ENCODE data around the gene PRR35.

PRR35 gene

GRCh38 chr16:557463-558297 is 2.5 kb upstream of the PRR35 start:
- Histone ChIP-seq H3K27me3 (replicated peaks; ENCODE audit: control insufficient read depth, insufficient read depth, low read length, poor library complexity, severe bottlenecking) (peaks cover 22% of the 10 kb centered on the region), H3K9me3 (ENCODE audit: control insufficient read depth, low read length) (no peaks in the 10 kb centered on the region), H3K36me3 (ENCODE audit: control insufficient read depth, insufficient read depth, low read length) (peaks cover 6% of the 10 kb centered on the region), H3K4me1 (ENCODE audit: control insufficient read depth, insufficient read depth, low read length, poor library complexity, severe bottlenecking) (no peaks in the 10 kb centered on the region), H3K4me3 (ENCODE audit: insufficient read depth, low read depth, low read length, poor library complexity, severe bottlenecking) (no peak overlapping the region), H3K27ac (ENCODE audit: insufficient read depth, low read length, poor library complexity, severe bottlenecking) (no peak overlapping the region)
- DNase-seq, result no peak

GRCh38 chr16:558298-559020 is 1.7 kb upstream of the PRR35 start:
- Histone ChIP-seq H3K27me3 (replicated peaks; ENCODE audit: control insufficient read depth, insufficient read depth, low read length, poor library complexity, severe bottlenecking) (peaks cover 22% of the 10 kb centered on the region), H3K9me3 (ENCODE audit: control insufficient read depth, low read length) (no peaks in the 10 kb centered on the region), H3K4me1 (ENCODE audit: control insufficient read depth, insufficient read depth, low read length, poor library complexity, severe bottlenecking) (no peaks in the 10 kb centered on the region), H3K4me3 (ENCODE audit: insufficient read depth, low read depth, low read length, poor library complexity, severe bottlenecking) (no peak overlapping the region), H3K36me3 (ENCODE audit: control insufficient read depth, insufficient read depth, low read length) (peaks cover 2% of the 10 kb centered on the region), H3K27ac (ENCODE audit: insufficient read depth, low read length, poor library complexity, severe bottlenecking) (no peak overlapping the region)
- DNase-seq, result no peak

DNA sequence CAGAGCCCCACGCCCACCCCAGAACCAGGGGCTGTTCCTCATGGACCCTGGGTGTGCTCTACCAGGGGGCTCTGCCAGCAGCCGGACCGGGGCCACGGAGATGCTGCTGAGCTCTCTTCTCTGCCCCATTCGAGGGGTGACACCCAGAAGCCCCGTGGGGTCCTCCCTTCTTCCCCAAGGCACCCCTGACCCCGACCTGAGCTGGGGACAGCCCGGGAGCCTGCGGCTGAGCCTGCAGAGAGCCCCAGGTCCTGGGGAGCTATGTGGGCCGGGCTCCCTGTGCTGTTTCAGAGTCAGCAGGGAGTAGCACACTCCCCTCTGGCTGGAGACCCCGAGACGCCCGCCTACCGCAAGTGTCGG is 1.2 kb upstream of the PRR35 start:
- no peak for DNase-seq
- Histone ChIP-seq H3K4me3 (ENCODE audit: insufficient read depth, low read depth, low read length, poor library complexity, severe bottlenecking) (no peak overlapping the region), H3K4me1 (ENCODE audit: control insufficient read depth, insufficient read depth, low read length, poor library complexity, severe bottlenecking) (no peaks in the 10 kb centered on the region), H3K9me3 (ENCODE audit: control insufficient read depth, low read length) (no peaks in the 10 kb centered on the region), H3K36me3 (ENCODE audit: control insufficient read depth, insufficient read depth, low read length) (no peaks in the 10 kb centered on the region), H3K27me3 (replicated peaks; ENCODE audit: control insufficient read depth, insufficient read depth, low read length, poor library complexity, severe bottlenecking) (peaks cover 22% of the 10 kb centered on the region), H3K27ac (ENCODE audit: insufficient read depth, low read length, poor library complexity, severe bottlenecking) (no peak overlapping the region)

- DNase-seq, result no peak
- H3K36me3 ChIP-seq (ENCODE audit: control insufficient read depth, insufficient read depth, low read length), result no peaks in the 10 kb centered on the region
- peaks cover 22% of the 10 kb centered on the region for H3K27me3 ChIP-seq (replicated peaks; ENCODE audit: control insufficient read depth, insufficient read depth, low read length, poor library complexity, severe bottlenecking)
- no peaks in the 10 kb centered on the region for H3K4me1 ChIP-seq (ENCODE audit: control insufficient read depth, insufficient read depth, low read length, poor library complexity, severe bottlenecking)
- no peak overlapping the region for H3K27ac ChIP-seq (ENCODE audit: insufficient read depth, low read length, poor library complexity, severe bottlenecking)
- no peaks in the 10 kb centered on the region for H3K9me3 ChIP-seq (ENCODE audit: control insufficient read depth, low read length)
- no peak overlapping the region for H3K4me3 ChIP-seq (ENCODE audit: insufficient read depth, low read depth, low read length, poor library complexity, severe bottlenecking)
Measured at GRCh38 chr16:559411-560203, 587 bp upstream of the PRR35 start.

GRCh38 chr16:560701-561412 is 663 bp downstream of the PRR35 start:
- H3K9me3 ChIP-seq (ENCODE audit: control insufficient read depth, low read length), result no peaks in the 10 kb centered on the region
- no peak overlapping the region for H3K27ac ChIP-seq (ENCODE audit: insufficient read depth, low read length, poor library complexity, severe bottlenecking)
- peaks cover 22% of the 10 kb centered on the region for H3K27me3 ChIP-seq (replicated peaks; ENCODE audit: control insufficient read depth, insufficient read depth, low read length, poor library complexity, severe bottlenecking)
- no peaks in the 10 kb centered on the region for H3K4me1 ChIP-seq (ENCODE audit: control insufficient read depth, insufficient read depth, low read length, poor library complexity, severe bottlenecking)
- no peak overlapping the region for H3K4me3 ChIP-seq (ENCODE audit: insufficient read depth, low read depth, low read length, poor library complexity, severe bottlenecking)
- DNase-seq, result no peak
- H3K36me3 ChIP-seq (ENCODE audit: control insufficient read depth, insufficient read depth, low read length), result no peaks in the 10 kb centered on the region

GRCh38 chr16:561413-561794 is 1.2 kb downstream of the PRR35 start:
- no peaks in the 10 kb centered on the region for H3K36me3 ChIP-seq (ENCODE audit: control insufficient read depth, insufficient read depth, low read length)
- H3K4me3 ChIP-seq (ENCODE audit: insufficient read depth, low read depth, low read length, poor library complexity, severe bottlenecking), result no peak overlapping the region
- H3K4me1 ChIP-seq (ENCODE audit: control insufficient read depth, insufficient read depth, low read length, poor library complexity, severe bottlenecking), result peaks cover 5% of the 10 kb centered on the region
- DNase-seq, result no peak
- no peaks in the 10 kb centered on the region for H3K9me3 ChIP-seq (ENCODE audit: control insufficient read depth, low read length)
- no peak overlapping the region for H3K27ac ChIP-seq (ENCODE audit: insufficient read depth, low read length, poor library complexity, severe bottlenecking)
- peaks cover 22% of the 10 kb centered on the region for H3K27me3 ChIP-seq (replicated peaks; ENCODE audit: control insufficient read depth, insufficient read depth, low read length, poor library complexity, severe bottlenecking)

GRCh38 chr16:561957-562938 is 2.1 kb downstream of the PRR35 start:
- no peak for DNase-seq
- H3K27ac ChIP-seq (ENCODE audit: insufficient read depth, low read length, poor library complexity, severe bottlenecking), result no peak overlapping the region

DNA sequence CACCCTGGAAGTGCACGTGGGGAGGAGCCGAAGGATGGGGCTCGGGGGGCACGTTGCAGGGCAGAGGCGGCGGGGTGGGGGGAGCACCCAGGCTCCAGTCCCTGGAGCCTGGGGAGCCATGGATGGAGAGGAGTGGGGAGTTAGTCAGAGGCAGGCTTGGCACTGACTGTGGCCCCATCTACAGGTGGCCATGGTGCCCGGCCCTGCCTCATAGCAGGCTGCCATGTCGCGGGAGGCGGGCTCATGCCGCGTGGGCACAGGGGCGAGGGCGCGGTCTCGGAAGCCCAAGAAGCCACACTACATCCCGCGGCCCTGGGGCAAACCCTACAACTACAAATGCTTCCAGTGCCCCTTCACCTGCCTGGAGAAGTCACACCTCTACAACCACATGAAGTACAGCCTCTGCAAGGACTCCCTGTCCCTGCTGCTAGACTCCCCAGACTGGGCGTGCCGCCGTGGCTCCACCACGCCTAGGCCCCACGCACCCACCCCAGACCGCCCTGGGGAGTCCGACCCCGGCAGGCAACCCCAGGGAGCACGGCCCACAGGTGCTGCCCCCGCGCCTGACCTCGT is 3.0 kb downstream of the PRR35 start:
- H3K36me3 ChIP-seq (ENCODE audit: control insufficient read depth, insufficient read depth, low read length), result no peaks in the 10 kb centered on the region
- DNase-seq, result no peak
- H3K4me3 ChIP-seq (ENCODE audit: insufficient read depth, low read depth, low read length, poor library complexity, severe bottlenecking), result no peak overlapping the region
- H3K27me3 ChIP-seq (replicated peaks; ENCODE audit: control insufficient read depth, insufficient read depth, low read length, poor library complexity, severe bottlenecking), result peaks cover 22% of the 10 kb centered on the region
- H3K9me3 ChIP-seq (ENCODE audit: control insufficient read depth, low read length), result no peaks in the 10 kb centered on the region
- peaks cover 20% of the 10 kb centered on the region for H3K4me1 ChIP-seq (ENCODE audit: control insufficient read depth, insufficient read depth, low read length, poor library complexity, severe bottlenecking)
- no peak overlapping the region for H3K27ac ChIP-seq (ENCODE audit: insufficient read depth, low read length, poor library complexity, severe bottlenecking)

More at GRCh38 chr16:561957-562938, 2.1 kb downstream of the PRR35 start:
- Histone ChIP-seq H3K36me3 (ENCODE audit: control insufficient read depth, insufficient read depth, low read length) (no peaks in the 10 kb centered on the region), H3K4me1 (ENCODE audit: control insufficient read depth, insufficient read depth, low read length, poor library complexity, severe bottlenecking) (peaks cover 14% of the 10 kb centered on the region), H3K27me3 (replicated peaks; ENCODE audit: control insufficient read depth, insufficient read depth, low read length, poor library complexity, severe bottlenecking) (peaks cover 22% of the 10 kb centered on the region), H3K4me3 (ENCODE audit: insufficient read depth, low read depth, low read length, poor library complexity, severe bottlenecking) (no peak overlapping the region), H3K9me3 (ENCODE audit: control insufficient read depth, low read length) (no peaks in the 10 kb centered on the region)

Data from effector memory CD4-positive, alpha-beta T cell (primary cell).